H9 (cell line): Measurements from ENCODE around the gene ZNF621. TPM values are rescaled to one million over a fixed set of nuclear protein-coding genes. Genes with fewer than 3 reads are reported as not detected.

Source experiments
- DNase-seq: peaks from one replicate; pipeline ENCODE4 v3.0.0-alpha.2; 2017
- H2AFZ ChIP-seq: one replicate; pipeline ENCODE4 v1.6.1; 2013; ENCODE audit warnings: mild to moderate bottlenecking, low read length, control low read depth, moderate library complexity
- H2AK5ac ChIP-seq: 2 replicates; pipeline ENCODE4 v1.6.1; 2013; ENCODE audit warnings: low read length, control low read depth, mixed read lengths; ENCODE audit not compliant: insufficient read length
- H2BK120ac ChIP-seq: one replicate; pipeline ENCODE4 v1.6.1; 2013; ENCODE audit warnings: low read depth, mild to moderate bottlenecking, low read length, control low read depth, inconsistent platforms; ENCODE audit not compliant: poor library complexity, severe bottlenecking
- H2BK12ac ChIP-seq: 2 replicates; pipeline ENCODE4 v1.6.1; 2013; ENCODE audit warnings: low read length, control low read depth, mixed read lengths, low read depth; ENCODE audit not compliant: insufficient read length
- H2BK15ac ChIP-seq: 2 replicates; pipeline ENCODE4 v1.6.1; 2013; ENCODE audit warnings: low read depth, low read length, control low read depth
- H2BK20ac ChIP-seq: one replicate; pipeline ENCODE4 v1.6.1; 2013; ENCODE audit warnings: low read depth, mild to moderate bottlenecking, low read length, control low read depth, inconsistent platforms; ENCODE audit not compliant: poor library complexity, severe bottlenecking
- H2BK5ac ChIP-seq: 2 replicates; pipeline ENCODE4 v1.6.1; 2013; ENCODE audit warnings: low read length, control low read depth, mixed read lengths; ENCODE audit not compliant: insufficient read length
- H3K14ac ChIP-seq: 2 replicates; pipeline ENCODE4 v1.6.1; 2013; ENCODE audit warnings: low read length, control low read depth; ENCODE audit not compliant: insufficient read depth
- H3K18ac ChIP-seq: 2 replicates; pipeline ENCODE4 v1.6.1; 2013; ENCODE audit warnings: low read depth, mild to moderate bottlenecking, mixed read lengths, low read length, control low read depth; ENCODE audit not compliant: insufficient read length
- H3K23ac ChIP-seq: 2 replicates; pipeline ENCODE4 v1.6.1; 2013; ENCODE audit warnings: low read length, control low read depth, mixed read lengths, low read depth; ENCODE audit not compliant: insufficient read length
- H3K23me2 ChIP-seq: 2 replicates; pipeline ENCODE4 v1.6.1; 2013; ENCODE audit warnings: low read depth, mild to moderate bottlenecking, mixed read lengths, low read length, control low read depth; ENCODE audit not compliant: insufficient read length, poor library complexity, severe bottlenecking
- H3K27ac ChIP-seq: 2 replicates; pipeline ENCODE4 v1.5.1; 2013; ENCODE audit warnings: low read length, control low read depth, mixed read lengths, low read depth; ENCODE audit not compliant: insufficient read length
- H3K27me3 ChIP-seq: 2 replicates; pipeline ENCODE4 v1.6.1; 2013; ENCODE audit warnings: low read length, control low read depth, inconsistent platforms; ENCODE audit not compliant: insufficient read depth
- H3K4ac ChIP-seq: 2 replicates; pipeline ENCODE4 v1.6.1; 2013; ENCODE audit warnings: low read depth, mild to moderate bottlenecking, control low read depth, inconsistent platforms, low read length, moderate library complexity
- H3K4me1 ChIP-seq: 2 replicates; pipeline ENCODE4 v1.6.1; 2013; ENCODE audit warnings: low read length, control low read depth, inconsistent platforms; ENCODE audit not compliant: insufficient read depth
- H3K4me2 ChIP-seq: 2 replicates; pipeline ENCODE4 v1.6.1; 2013; ENCODE audit warnings: low read length, control low read depth, mixed read lengths; ENCODE audit not compliant: insufficient read length, insufficient read depth
- H3K56ac ChIP-seq: 2 replicates; pipeline ENCODE4 v1.6.1; 2013; ENCODE audit warnings: low read depth, mild to moderate bottlenecking, mixed read lengths, low read length, control low read depth; ENCODE audit not compliant: insufficient read length
- H3K79me1 ChIP-seq: 2 replicates; pipeline ENCODE4 v1.6.1; 2013; ENCODE audit warnings: low read depth, mild to moderate bottlenecking, moderate library complexity, low read length, control low read depth, inconsistent platforms; ENCODE audit not compliant: insufficient read depth, poor library complexity, severe bottlenecking
- H3K79me2 ChIP-seq: 2 replicates; pipeline ENCODE4 v1.6.1; 2013; ENCODE audit warnings: low read length, control low read depth, inconsistent platforms; ENCODE audit not compliant: insufficient read depth
- H3K9ac ChIP-seq: 2 replicates; pipeline ENCODE4 v1.6.1; 2013; ENCODE audit warnings: low read length, control low read depth, mixed read lengths; ENCODE audit not compliant: insufficient read length; ENCODE audit errors: extremely low read depth
- H3K9me3 ChIP-seq: one replicate; pipeline ENCODE4 v1.6.1; 2013; ENCODE audit warnings: low read depth, low read length, inconsistent platforms; ENCODE audit not compliant: control insufficient read depth
- H3T11ph ChIP-seq: one replicate; pipeline ENCODE4 v1.6.1; 2013; ENCODE audit warnings: mild to moderate bottlenecking, low read length, control low read depth, inconsistent platforms
- H4K20me1 ChIP-seq: one replicate; pipeline ENCODE4 v1.6.1; 2013; ENCODE audit not compliant: control insufficient read depth, insufficient read length, insufficient read depth
- H4K5ac ChIP-seq: 2 replicates; pipeline ENCODE4 v1.6.1; 2013; ENCODE audit warnings: low read depth, mild to moderate bottlenecking, mixed read lengths, low read length, control low read depth; ENCODE audit not compliant: insufficient read length
- H4K8ac ChIP-seq: replicated peaks from 2 replicates; pipeline ENCODE4 v1.6.1; 2013; ENCODE audit warnings: low read length, control low read depth, mixed read lengths, low read depth; ENCODE audit not compliant: insufficient read length
- H4K91ac ChIP-seq: 2 replicates; pipeline ENCODE4 v1.6.1; 2013; ENCODE audit warnings: low read depth, mild to moderate bottlenecking, moderate library complexity, mixed read lengths, low read length, control low read depth; ENCODE audit not compliant: insufficient read length
- H3K27ac Mint-ChIP-seq, 3 experiments: 2 replicates in 2 of 3; 3 replicates in 1 of 3; pipeline ENCODE4 v1.8.0; 2020 to 2021; ENCODE audit warnings: mixed read lengths in 3 of 3, mild to moderate bottlenecking in 1 of 3, moderate library complexity in 1 of 3
- H3K27me3 Mint-ChIP-seq: 2 replicates; pipeline ENCODE4 v1.8.0; 2021; ENCODE audit warnings: low read depth, mild to moderate bottlenecking, moderate library complexity, mixed read lengths
- H3K36me3 Mint-ChIP-seq, 3 experiments: 2 replicates in 2 of 3; 3 replicates in 1 of 3; pipeline ENCODE4 v1.8.0; 2020 to 2021; ENCODE audit warnings: low read depth in 3 of 3, mixed read lengths in 3 of 3; ENCODE audit not compliant: insufficient read depth in 1 of 3
- H3K4me1 Mint-ChIP-seq, 2 experiments: 2 replicates each; pipeline ENCODE4 v1.8.0; 2020; ENCODE audit warnings: mixed read lengths in 2 of 2
- H3K4me3 Mint-ChIP-seq, 2 experiments: 2 replicates in 1 of 2; 3 replicates in 1 of 2; pipeline ENCODE4 v1.8.0; 2020 to 2021; ENCODE audit warnings: mild to moderate bottlenecking in 2 of 2, mixed read lengths in 2 of 2, moderate library complexity in 1 of 2
- H3K9me3 Mint-ChIP-seq, 2 experiments: 2 replicates in 1 of 2; 3 replicates in 1 of 2; pipeline ENCODE4 v1.8.0; 2020; ENCODE audit warnings: mild to moderate bottlenecking in 2 of 2, mixed read lengths in 2 of 2, moderate library complexity in 1 of 2
- CTCF ChIP-seq: fragments of 200-600 bp; sonication (generic); conservative IDR thresholded peaks from 3 replicates; pipeline ENCODE4 v1.8.0; 2021; ENCODE audit warnings: antibody characterized with exemption, mild to moderate bottlenecking
- WGBS: extraction: QIAGEN DNeasy Blood & Tissue Kit; methylation state at CpG from one replicate; pipeline ENCODE4 v1.1.7; 2013; ENCODE audit warnings: missing lambda C conversion rate, low lambda C conversion rate, mixed read lengths; ENCODE audit not compliant: insufficient read length; ENCODE audit errors: extremely low coverage; 5-methylcytosine and 5-hydroxymethylcytosine counted together
- long read RNA-seq: library from polyadenylated mRNA; unstranded; transcript quantifications from one replicate; pipeline ENCODE4 v2.0.0, GENCODE V29; 2020
- total RNA-seq: library from RNA; stranded (reverse); gene quantifications from 2 replicates; pipeline ENCODE4 v1.2.1, GENCODE V29; 2021

ZNF621 gene
- 22.9 and 23.8 TPM in 2 replicates for total RNA-seq
- long read RNA-seq, full-length matches to known transcripts, result 22 of 29 reads
- long read RNA-seq, partial matches to known transcripts, result 1 of 29 reads
- long read RNA-seq, other reads (novel, unspliced or antisense), result 6 of 29 reads

GRCh38 chr3:40524568-40525285 lies at the start of gene ZNF621:
ZNF621 (plus strand) TSS chr3:40524960; CDS start chr3:40525841, 881 bp downstream.
- Histone ChIP-seq H3K23me2 (peaks cover 11% of the 10 kb centered on the region), H3K18ac (peak within 1 kb of the TSS; percentile 95), H3K27me3 (no peaks in the 10 kb centered on the region), H3K79me2 (no peaks in the 10 kb centered on the region), H2AK5ac (no peak within 1 kb of the TSS), H3K79me1 (peaks cover 2% of the 10 kb centered on the region), H4K8ac (peak within 1 kb of the TSS; percentile 54), H3K9me3 (no peaks in the 10 kb centered on the region), H3T11ph (peak within 1 kb of the TSS; percentile 61), H3K4me1 (no peaks in the 10 kb centered on the region), H3K4me2 (peak within 1 kb of the TSS; percentile 89), H3K27ac (peak within 1 kb of the TSS; percentile 0), H4K20me1 (no peaks in the 10 kb centered on the region), H2BK20ac (no peak within 1 kb of the TSS), H2BK5ac (no peak within 1 kb of the TSS), H2BK12ac (no peak within 1 kb of the TSS), H2BK120ac (no peak within 1 kb of the TSS), H2AFZ (no peak within 1 kb of the TSS), H2BK15ac (no peak within 1 kb of the TSS), H3K23ac (no peak within 1 kb of the TSS), H3K56ac (no peak within 1 kb of the TSS), H4K91ac (no peak within 1 kb of the TSS), H3K14ac (peak within 1 kb of the TSS; percentile 94), H3K9ac (peak within 1 kb of the TSS; percentile 83), H3K4ac (peak within 1 kb of the TSS; percentile 15; the same call in 1 of the 2 replicates), H4K5ac (peak within 1 kb of the TSS; percentile 47)
- peak; percentile 14; the same call in 1 of the 3 replicates for TF ChIP-seq CTCF
- DNase-seq, result peak; percentile 90
- peaks cover 12 to 18% of the 10 kb centered on the region in 2 experiments for H3K4me1 Mint-ChIP-seq
- H3K4me3 Mint-ChIP-seq, result peak within 1 kb of the TSS; percentile 92 to 97
- no peaks in the 10 kb centered on the region for H3K9me3 Mint-ChIP-seq
- H3K36me3 Mint-ChIP-seq, result peaks cover 19 to 33% (median 29%) of the 10 kb centered on the region in 3 experiments
- H3K27ac Mint-ChIP-seq, result peak within 1 kb of the TSS; percentile 84 to 99 (median 97)
- H3K27me3 Mint-ChIP-seq, result no peaks in the 10 kb centered on the region
- WGBS, result no CpG with 5 or more reads among the region's 59 CpGs
